ENCODE measurements around the gene CHCHD10.
"Not testable (repeated sequence)": the region's sequence is repeated elsewhere in the genome, so short reads cannot be mapped to it uniquely, and the experiment has no call there.

CHCHD10 gene

GRCh38 chr22:23745791-23746190, 22.0 kb downstream of the CHCHD10 start:
- DNase-seq: no peak

DNA sequence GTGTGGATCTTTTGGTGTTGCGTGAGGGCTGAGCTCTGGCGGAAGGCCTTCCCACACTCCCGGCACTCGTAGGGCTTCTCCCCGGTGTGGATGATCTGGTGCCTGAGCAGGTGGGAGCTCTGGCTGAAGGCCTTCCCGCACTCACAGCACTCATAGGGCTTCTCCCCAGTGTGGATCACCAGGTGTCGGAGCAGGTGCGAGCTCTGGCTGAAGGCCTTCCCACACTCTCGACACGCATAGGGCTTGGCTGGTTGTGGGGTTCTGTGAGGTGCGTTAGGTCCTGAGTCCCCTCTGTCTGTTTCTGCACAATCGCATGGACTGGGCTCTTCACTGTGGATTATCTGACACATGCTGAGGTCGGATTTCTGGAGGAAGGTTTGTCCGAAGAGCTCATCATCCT, 23.3 kb downstream of the CHCHD10 start:
- no peak for DNase-seq

DNA sequence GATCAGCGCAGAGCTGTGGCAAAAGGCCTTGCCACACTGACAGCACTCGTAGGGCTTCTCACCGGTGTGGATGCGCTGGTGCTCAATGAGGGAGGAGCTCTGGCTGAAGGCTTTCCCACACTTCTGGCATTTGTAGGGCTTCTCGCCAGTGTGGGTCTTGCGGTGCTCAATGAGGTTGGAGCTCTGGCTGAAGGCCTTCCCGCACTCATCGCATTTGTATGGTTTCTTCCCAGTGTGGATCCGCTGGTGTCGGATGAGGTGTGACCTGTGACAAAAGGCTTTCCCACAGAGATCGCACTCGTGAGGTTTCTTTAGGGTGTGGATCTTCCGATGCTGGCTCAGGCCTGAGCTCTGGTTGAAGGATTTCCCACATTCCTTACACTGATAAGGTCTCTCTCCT, 23.8 kb downstream of the CHCHD10 start:
- no peak for DNase-seq

DNA sequence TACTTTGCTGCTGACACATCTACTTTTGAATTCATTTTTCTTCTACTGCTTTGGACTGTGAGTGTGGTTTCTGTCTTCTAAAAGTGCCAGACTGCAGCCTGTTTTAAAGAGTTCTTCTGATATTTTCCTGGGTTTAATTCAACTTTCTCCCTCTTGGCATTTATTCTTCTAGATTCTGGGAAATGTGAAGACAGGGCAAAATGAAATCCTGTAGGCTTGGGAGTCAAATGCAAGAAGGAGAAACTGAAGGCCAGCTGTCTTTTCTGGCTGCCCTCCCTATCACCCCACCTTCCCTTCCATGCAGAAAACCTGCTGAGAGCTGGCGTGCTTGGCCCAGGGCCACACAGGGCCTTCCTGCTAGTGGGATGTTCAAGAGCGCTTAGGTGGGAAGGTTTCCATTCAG, 24.5 kb downstream of the CHCHD10 start:
- DNase-seq: no peak

- DNase-seq: no peak
Observed at GRCh38 chr22:23742505-23743264, 25.1 kb downstream of the CHCHD10 start.

DNA sequence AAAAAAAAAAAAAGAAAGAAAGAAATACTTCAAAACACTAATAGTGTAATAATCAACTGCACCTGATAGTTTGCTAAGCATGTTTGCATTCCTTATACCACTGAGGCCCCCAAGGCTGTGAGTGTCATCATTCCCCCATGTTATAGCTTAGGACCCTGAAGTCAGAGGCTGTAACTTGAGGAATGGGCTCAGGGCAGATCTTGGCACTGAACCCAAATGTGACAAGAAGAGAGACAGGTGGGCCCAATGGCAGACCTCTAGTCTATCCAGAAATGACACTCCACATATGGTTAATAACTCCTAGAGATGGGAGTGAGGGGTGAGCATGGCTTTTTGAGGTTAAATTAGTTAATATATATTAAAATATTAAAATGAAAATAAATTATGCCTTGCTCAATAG, 30.1 kb downstream of the CHCHD10 start:
- no peak for DNase-seq

DNA sequence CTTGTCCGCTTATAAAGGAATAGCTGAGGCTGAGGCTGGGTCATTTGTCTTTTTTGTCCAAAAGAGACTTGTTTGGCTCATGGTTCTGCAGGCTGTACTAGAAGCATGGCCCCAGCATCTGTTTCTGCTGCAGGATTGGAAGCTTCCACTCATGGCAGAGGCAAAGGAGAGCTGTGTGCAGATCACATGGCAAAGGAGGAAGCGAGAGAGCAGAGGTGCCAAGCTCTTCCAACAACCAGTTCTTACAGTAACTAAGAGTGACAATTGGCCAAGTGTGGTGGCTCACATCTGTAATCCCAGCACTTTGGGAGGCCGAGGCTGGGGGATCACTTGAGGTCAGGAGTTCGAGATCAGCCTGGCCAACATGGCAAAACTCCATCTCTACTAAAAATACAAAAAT, 39.7 kb downstream of the CHCHD10 start:
- not testable (repeated sequence) for DNase-seq

GRCh38 chr22:23722724-23723123, 45.0 kb downstream of the CHCHD10 start:
- DNase-seq: no peak

GRCh38 chr22:23722160-23722559, 45.6 kb downstream of the CHCHD10 start:
- DNase-seq: no peak

GRCh38 chr22:23720855-23721254, 46.9 kb downstream of the CHCHD10 start:
- no peak for DNase-seq

DNA sequence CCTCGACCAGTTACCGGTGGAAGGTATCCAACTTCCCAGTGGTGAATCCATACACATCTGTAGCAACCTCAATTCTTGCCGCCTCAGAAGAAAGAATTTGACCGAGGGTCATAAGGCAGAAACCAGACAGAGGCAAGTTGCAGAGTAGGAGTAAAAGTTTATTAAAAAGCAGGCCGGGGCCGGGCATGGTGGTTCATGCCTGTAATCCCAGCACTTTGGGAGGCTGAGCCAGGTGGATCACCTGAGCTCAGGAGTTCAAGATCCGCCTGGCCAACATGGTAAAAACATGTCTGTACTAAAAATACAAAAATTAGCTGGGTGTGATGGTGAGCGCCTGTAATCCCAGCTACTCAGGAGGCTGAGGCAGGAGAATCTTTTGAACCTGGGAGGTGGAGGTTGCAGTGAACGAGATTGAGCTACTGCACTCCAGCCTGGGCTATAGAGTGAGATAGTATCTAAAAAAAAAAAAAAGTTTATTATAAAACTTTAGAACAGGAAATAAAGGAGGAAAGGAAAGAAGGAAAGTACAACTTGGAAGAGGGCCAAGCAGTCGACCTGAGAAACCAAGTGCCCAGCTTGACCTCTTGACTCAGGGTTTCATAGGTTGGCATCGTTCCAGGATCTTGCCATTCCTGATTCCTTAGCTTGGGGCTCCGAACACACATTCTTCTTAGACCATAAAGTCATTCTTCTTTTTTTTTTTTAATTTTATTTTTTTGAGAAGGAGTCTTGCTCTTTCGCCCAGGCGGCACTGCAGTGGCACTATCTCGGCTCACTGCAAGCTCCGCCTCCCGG, 49.2 kb downstream of the CHCHD10 start:
- DNase-seq: no peak

GRCh38 chr22:23716811-23717801, 50.7 kb downstream of the CHCHD10 start:
- DNase-seq: peak; percentile 86

Measured in fibroblast of skin of back (primary cell).